GM12878 (cell line): ENCODE measurements around the gene PCYOX1L. TPM values are rescaled to one million over a fixed set of nuclear protein-coding genes. Genes with fewer than 3 reads are reported as not detected.

Experiments used
- REST ChIP-seq: IDR thresholded peaks from 2 replicates; pipeline ENCODE4 v1.6.1; 2012; ENCODE audit warnings: mild to moderate bottlenecking, low read depth, low read length
- ZNF592 ChIP-seq: fragments of 450-650 bp; IDR thresholded peaks from 2 replicates; pipeline ENCODE4 v1.6.1; 2017; ENCODE audit warnings: mild to moderate bottlenecking, moderate library complexity
- polyA plus RNA-seq, 11 experiments: library from polyadenylated mRNA; depleted of rRNA in 4 of 11; unstranded in 6 of 11; stranded (reverse) in 5 of 11; fragments of >200 nt; fragmentation: Nextera tagmentation in 4 of 11; fragmentation: Illumina TruSeq in 1 of 11; extraction: Ambion mirVana in 4 of 11; extraction: Trizol in 1 of 11; gene quantifications; 1 replicate in 1 of 11; 2 replicates in 10 of 11; pipeline versions ENCODE4 v1.2.1 to v1.2.3, GENCODE V29; 2011 to 2016; ENCODE audit warnings: inconsistent platforms in 2 of 11, missing spikeins in 2 of 11, low read depth in 1 of 11
- total RNA-seq, 4 experiments: library from RNA; depleted of rRNA in 3 of 4; stranded (reverse); fragments of >200 nt in 3 of 4; fragmentation: Illumina TruSeq in 1 of 4; extraction: Trizol in 1 of 4; gene quantifications; 2 replicates each; pipeline versions ENCODE4 v1.2.1 to v1.2.3, GENCODE V29; 2013 to 2021

The PCYOX1L gene
- total and polyA plus RNA-seq, 10 of the 15 experiments (the other 5 are each of a cell fraction or from before 2014, with no cell fraction given): 2.9 to 17.0 (median 12.9) TPM

- TF ChIP-seq ZNF592 (no peak), REST (no peak)
Measured at GRCh38 chr5:149417711-149418368, 60.0 kb downstream of the PCYOX1L start (continued).
